HG03175 (cell line): ENCODE measurements around the gene HMG20B.

Source experiments
- ATAC-seq: cut with Tn5 transposase; IDR thresholded peaks from one replicate; pipeline ENCODE4 v1.9.1; 2021; ENCODE audit warnings: mild to moderate bottlenecking, moderate library complexity; ENCODE audit not compliant: unreplicated experiment

HMG20B gene

GRCh38 chr19:3536429-3537100, 36.2 kb upstream of the HMG20B start:
- no peak for ATAC-seq

GRCh38 chr19:3537101-3537437, 35.7 kb upstream of the HMG20B start:
- no peak for ATAC-seq

GRCh38 chr19:3537438-3538240, 35.1 kb upstream of the HMG20B start:
- ATAC-seq: no peak

DNA sequence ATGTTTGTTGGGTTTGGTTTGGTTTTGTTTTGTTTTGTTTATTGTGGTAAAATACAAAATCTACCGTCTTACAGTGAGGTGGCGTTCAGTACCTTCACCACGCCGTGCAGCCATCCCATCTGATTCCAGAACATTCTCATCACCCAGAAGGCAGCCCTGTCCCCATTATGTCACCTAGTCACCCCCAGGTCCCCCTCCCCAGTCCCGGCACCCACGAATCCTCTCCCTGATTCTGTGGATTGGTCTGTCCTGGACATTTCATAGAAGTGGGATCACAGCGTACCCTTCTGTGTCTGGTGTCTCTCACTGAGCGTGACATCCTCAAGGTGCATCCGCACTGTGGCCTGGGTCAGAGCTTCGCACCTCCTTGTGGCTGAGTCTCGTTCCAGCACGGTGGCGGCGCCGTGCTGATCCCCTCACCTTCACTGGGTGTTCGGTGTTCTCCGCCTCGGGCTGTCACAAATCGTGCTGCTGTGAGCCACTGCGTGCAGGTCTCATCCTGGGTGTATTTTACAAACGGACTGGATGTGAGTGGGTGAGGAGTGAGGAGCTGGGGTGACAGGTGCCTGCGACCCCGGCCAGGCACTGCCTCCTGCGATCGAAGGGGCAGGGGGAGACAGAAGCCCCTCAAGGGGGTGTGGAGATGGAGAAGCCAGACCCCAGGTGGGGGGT, 34.4 kb upstream of the HMG20B start:
- no peak for ATAC-seq

GRCh38 chr19:3538965-3539755, 33.6 kb upstream of the HMG20B start, which contains the start of gene TEKTIP1:
Gene TEKTIP1, plus strand, starts transcription at chr19:3539174. Its CDS starts 4 bp downstream, at chr19:3539178.
- no peak for ATAC-seq

GRCh38 chr19:3539756-3540118, 33.0 kb upstream of the HMG20B start:
- ATAC-seq: no peak

DNA sequence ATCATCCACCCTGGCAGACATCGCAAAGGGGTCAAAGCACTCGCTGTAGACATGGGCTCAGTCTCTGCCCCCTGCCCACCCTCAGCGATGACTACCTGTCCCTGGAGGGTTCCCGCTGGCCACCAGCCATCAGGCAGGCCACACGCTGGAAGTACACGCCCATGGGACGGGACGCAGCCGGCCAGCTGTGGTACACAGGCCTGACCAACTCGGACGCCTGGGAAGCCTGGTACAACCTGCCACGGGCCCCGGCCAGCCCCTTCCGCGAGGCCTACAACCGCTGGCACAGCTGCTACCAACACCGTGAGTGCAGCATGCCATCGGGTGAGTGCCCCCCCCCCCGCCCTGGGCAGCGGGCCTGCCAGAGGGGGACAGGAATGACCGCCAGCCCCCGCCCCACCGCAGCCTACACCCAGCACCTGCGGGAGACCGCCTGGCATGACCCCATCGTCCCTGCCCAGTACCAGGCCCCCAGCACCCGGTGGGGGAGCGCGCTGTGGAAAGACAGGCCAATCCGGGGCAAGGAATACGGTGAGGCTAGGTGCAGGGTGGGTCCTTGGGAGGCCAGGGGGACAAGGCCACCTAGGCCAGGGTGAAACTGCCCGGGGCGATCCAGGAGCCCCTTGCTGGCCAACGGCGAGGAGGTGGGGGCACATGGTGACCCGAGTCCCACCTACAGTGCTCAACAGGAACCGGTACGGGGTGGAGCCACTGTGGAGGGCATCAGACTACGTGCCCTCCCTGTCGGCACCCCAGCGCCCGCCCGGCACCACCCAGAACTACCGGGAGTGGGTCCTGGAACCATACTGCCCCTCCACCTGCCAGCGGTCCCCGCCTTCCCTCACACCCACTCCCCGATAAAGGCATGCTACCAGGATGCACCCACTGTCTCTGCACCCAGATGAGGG, 29.3 kb upstream of the HMG20B start:
- no peak for ATAC-seq

- no peak for ATAC-seq
These were observed 28.7 kb upstream of the HMG20B start for GRCh38 chr19:3544058-3544376.

DNA sequence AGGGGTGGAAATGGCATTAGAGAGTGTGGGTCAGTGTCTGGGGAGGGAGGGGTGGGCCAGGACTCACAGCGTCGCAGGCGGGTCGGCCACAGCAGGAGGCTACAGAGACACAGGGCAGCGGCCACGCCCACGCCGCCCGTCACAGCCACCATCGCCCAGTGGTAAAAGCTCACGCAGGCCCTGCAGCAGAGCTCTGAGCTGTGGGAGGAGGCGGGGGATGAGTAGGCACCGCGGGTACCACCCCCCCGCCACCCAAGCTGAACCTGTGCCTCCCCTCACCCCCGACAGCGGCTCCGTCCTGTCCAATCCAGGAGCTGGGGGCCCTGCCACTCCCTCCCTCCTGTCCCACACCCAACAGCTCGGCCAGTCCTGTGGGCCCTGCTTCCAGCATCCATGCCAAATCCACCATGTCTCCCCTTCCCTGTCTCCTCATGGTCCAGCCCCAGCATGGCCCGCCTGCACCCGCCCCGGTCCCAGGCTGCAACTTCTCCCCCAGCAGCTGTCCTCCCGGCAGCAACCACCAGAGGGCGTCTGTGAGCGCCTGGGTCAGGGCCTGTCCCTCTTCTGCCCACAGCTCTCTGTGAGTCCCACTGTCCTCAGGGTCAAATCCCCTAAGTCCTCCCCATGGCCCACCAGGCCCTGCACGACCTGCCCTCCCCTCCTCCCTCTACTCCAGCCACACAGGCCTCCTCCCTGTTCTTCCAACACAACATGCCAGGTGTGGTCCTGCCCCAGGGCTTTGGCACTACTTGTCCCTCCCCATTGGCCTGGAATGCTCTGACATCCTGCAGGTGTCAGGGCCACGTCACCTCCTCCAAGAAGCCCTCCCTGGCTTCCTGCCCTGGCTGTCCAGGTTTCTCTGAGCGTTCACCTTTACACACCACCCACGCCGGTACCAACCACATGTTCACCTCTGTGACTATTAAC, 27.7 kb upstream of the HMG20B start:
- ATAC-seq: no peak

GRCh38 chr19:3545669-3546034, 27.1 kb upstream of the HMG20B start:
- no peak for ATAC-seq

DNA sequence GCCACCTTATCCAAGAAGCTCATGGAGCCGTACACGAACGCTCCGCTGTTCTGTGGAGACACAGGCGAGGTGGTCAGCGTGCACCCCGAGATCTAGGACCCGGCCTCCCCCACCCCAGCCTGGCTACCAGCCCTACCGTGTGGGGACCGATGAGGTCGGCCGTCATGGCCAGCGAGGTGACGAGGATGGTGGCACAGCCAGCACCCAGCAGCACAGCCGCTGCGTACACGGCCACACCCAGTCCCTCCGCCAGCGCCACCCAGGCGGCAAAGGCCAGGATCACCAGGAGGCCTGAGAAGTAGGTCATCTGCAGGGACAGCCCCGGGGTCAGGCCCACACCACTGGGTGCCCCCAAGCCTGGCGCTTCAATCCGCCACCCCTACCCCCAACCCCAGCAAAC, 26.6 kb upstream of the HMG20B start:
- no peak for ATAC-seq

- no peak for ATAC-seq
These were observed 25.4 kb upstream of the HMG20B start for GRCh38 chr19:3547301-3547731.

GRCh38 chr19:3547767-3548282, 24.9 kb upstream of the HMG20B start:
- ATAC-seq: no peak

DNA sequence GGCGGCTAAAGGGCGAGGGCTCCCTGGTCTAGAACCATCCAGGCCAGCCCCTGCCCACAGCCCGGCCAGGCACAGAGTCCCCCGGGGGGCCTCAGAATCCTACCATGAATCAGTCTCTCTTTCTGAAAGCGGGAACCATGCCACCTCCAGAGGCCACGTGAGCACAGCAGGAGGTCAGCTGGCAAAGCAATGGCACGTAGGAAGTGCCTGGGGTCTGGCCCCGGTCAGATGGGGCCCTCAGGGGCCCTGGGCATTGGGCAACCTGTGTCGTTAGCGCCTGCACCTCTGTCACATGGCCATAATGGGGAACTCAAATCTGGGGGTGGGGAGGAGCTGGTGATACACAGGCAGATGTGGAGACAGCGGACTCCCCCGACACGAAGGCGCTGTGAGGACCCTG, 24.1 kb upstream of the HMG20B start:
- no peak for ATAC-seq

DNA sequence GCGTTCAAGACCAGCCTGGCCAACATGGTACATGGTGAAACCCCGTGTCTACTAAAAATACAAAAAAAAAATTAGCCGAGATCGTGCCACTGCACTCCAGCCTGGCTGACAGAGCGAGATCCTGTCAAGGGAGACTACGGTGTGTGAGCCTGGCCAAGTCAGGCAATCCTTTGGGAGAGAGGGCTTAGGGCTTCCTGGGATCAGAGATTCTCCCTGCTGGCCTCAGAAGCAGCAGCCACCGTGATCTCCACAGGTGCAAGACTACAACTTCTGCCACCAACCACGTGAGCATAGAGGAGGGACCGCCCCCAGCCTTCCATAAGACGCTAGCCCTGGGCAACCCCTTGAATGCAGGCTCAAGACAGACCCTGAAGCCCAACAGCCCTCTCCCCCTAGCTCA, 22.9 kb upstream of the HMG20B start:
- no peak for ATAC-seq

GRCh38 chr19:3550947-3551791, 21.6 kb upstream of the HMG20B start:
- ATAC-seq: no peak

DNA sequence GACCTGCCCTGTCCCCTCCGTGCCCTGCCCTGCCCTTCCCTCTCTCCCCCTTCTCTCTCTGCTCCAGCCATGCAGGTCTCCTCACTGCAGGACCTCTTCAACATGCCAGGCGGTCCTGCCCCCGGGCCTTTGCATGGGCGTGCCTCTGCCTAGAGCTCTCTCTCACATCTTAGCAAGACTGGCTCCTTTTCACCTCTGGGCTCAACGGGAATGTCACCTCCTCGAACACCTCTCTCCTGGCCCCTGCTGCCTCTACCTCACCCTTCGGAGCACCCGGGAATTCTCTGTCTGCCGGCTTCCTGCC, 21.0 kb upstream of the HMG20B start:
- no peak for ATAC-seq
